IMR-90 (cell line): ENCODE results near the gene ZMIZ2. TPM values are rescaled to one million over a fixed set of nuclear protein-coding genes. Genes with fewer than 3 reads are reported as not detected.

ENCODE experiments used
- ATAC-seq: fragments of 200-7000 bp; cut with Tn5 transposase; 2 replicates; pipeline ENCODE4 v1.9.1; 2020; ENCODE audit warnings: low read depth, mild to moderate bottlenecking, moderate library complexity
- BruUV-seq: library from RNA; stranded (reverse); fragments of 400-500 nt; replicated peaks from 2 replicates; lab custom pipeline; 2021; lab: Mats Ljungman, UMichigan
- CTCF ChIA-PET: fragments of 300-600 bp; formaldehyde crosslinking; extraction: SDS; loops from one replicate; lab custom pipeline; 2021; ENCODE audit warnings: antibody characterized with exemption; lab: Yijun Ruan, JAX
- POLR2A ChIA-PET: fragments of 300-600 bp; sonication (Branson Sonifier 250); formaldehyde crosslinking; loops from one replicate; lab custom pipeline; 2022; ENCODE audit warnings: antibody characterized with exemption; ENCODE audit not compliant: unreplicated experiment; lab: Charles Lee
- DNase-seq: peaks from one replicate; pipeline ENCODE4 v3.0.0; 2013
- H2AFZ ChIP-seq: replicated peaks from 2 replicates; pipeline ENCODE3; 2013; ENCODE audit warnings: low read length, mild to moderate bottlenecking; ENCODE audit not compliant: poor library complexity
- H2AK5ac ChIP-seq: 2 replicates; pipeline ENCODE4 v1.6.1; 2013; ENCODE audit warnings: low read depth, low read length, inconsistent platforms
- H2AK9ac ChIP-seq: replicated peaks from 2 replicates; pipeline ENCODE3; 2013; ENCODE audit warnings: mild to moderate bottlenecking, low read depth, low read length, moderate library complexity; ENCODE audit not compliant: poor library complexity
- H2BK120ac ChIP-seq: 2 replicates; pipeline ENCODE4 v1.6.1; 2013; ENCODE audit warnings: low read depth, low read length, inconsistent platforms
- H2BK15ac ChIP-seq: 3 replicates; pipeline ENCODE4 v1.6.1; 2013; ENCODE audit warnings: low read depth, low read length, inconsistent platforms
- H2BK20ac ChIP-seq: 2 replicates; pipeline ENCODE4 v1.6.1; 2013; ENCODE audit warnings: low read depth, mild to moderate bottlenecking, inconsistent platforms, low read length, moderate library complexity
- H2BK5ac ChIP-seq: 2 replicates; pipeline ENCODE4 v1.6.1; 2013; ENCODE audit warnings: mild to moderate bottlenecking, low read depth, low read length, inconsistent platforms; ENCODE audit not compliant: poor library complexity, severe bottlenecking
- H3K14ac ChIP-seq: replicated peaks from 2 replicates; pipeline ENCODE4 v1.6.1; 2013; ENCODE audit warnings: low read depth, low read length, inconsistent platforms
- H3K18ac ChIP-seq: 2 replicates; pipeline ENCODE4 v1.6.1; 2013; ENCODE audit warnings: low read depth, low read length, control low read depth
- H3K23ac ChIP-seq: 2 replicates; pipeline ENCODE4 v1.6.1; 2013; ENCODE audit warnings: low read depth, low read length, inconsistent platforms
- H3K27ac ChIP-seq: 2 replicates; pipeline ENCODE4 v1.5.1; 2013; ENCODE audit warnings: mild to moderate bottlenecking, control low read depth, low read length; ENCODE audit not compliant: insufficient read depth
- H3K27me3 ChIP-seq: 2 replicates; pipeline ENCODE4 v1.6.1; 2013; ENCODE audit warnings: low read length; ENCODE audit not compliant: control insufficient read depth, insufficient read depth
- H3K36me3 ChIP-seq: 2 replicates; pipeline ENCODE4 v1.6.1; 2013; ENCODE audit warnings: low read length, mixed read lengths; ENCODE audit not compliant: control insufficient read depth, insufficient read depth
- H3K4ac ChIP-seq: 2 replicates; pipeline ENCODE4 v1.6.1; 2013; ENCODE audit warnings: low read depth, low read length, inconsistent platforms
- H3K4me1 ChIP-seq: 2 replicates; pipeline ENCODE4 v1.6.1; 2013; ENCODE audit warnings: low read length, mixed read lengths; ENCODE audit not compliant: control insufficient read depth, insufficient read depth
- H3K4me2 ChIP-seq: 2 replicates; pipeline ENCODE4 v1.6.1; 2013; ENCODE audit warnings: low read depth, mild to moderate bottlenecking, control low read depth, low read length, moderate library complexity
- H3K4me3 ChIP-seq: 2 replicates; pipeline ENCODE4 v1.5.1; 2013; ENCODE audit warnings: low read depth, mild to moderate bottlenecking, control low read depth, low read length, moderate library complexity; ENCODE audit not compliant: insufficient read depth
- H3K56ac ChIP-seq: 2 replicates; pipeline ENCODE4 v1.6.1; 2013; ENCODE audit warnings: low read length, inconsistent platforms; ENCODE audit not compliant: insufficient read depth; ENCODE audit errors: extremely low read depth
- H3K79me1 ChIP-seq, 2 experiments: 2 replicates each; pipeline ENCODE4 v1.6.1; 2013; ENCODE audit warnings: low read length in 2 of 2, inconsistent platforms in 1 of 2, low read depth in 1 of 2
- H3K9ac ChIP-seq: 2 replicates; pipeline ENCODE4 v1.6.1; 2013; ENCODE audit warnings: low read depth, low read length, control low read depth
- H3K9me1 ChIP-seq: 2 replicates; pipeline ENCODE4 v1.6.1; 2013; ENCODE audit warnings: low read length, inconsistent platforms; ENCODE audit not compliant: insufficient read depth
- H3K9me3 ChIP-seq: 2 replicates; pipeline ENCODE4 v1.6.1; 2013; ENCODE audit warnings: low read length; ENCODE audit not compliant: control insufficient read depth, insufficient read depth
- H4K20me1 ChIP-seq: 2 replicates; pipeline ENCODE4 v1.6.1; 2013; ENCODE audit warnings: low read length, inconsistent platforms; ENCODE audit not compliant: insufficient read depth
- H4K5ac ChIP-seq: 2 replicates; pipeline ENCODE4 v1.6.1; 2013; ENCODE audit warnings: mild to moderate bottlenecking, low read depth, low read length, control low read depth
- H4K8ac ChIP-seq, 2 experiments: 2 replicates each; pipeline ENCODE4 v1.6.1; 2013; ENCODE audit warnings: low read depth in 2 of 2, low read length in 2 of 2, control low read depth in 1 of 2, inconsistent platforms in 1 of 2
- H4K91ac ChIP-seq: 2 replicates; pipeline ENCODE4 v1.6.1; 2013; ENCODE audit warnings: low read depth, low read length, inconsistent platforms; ENCODE audit not compliant: insufficient read depth
- BHLHE40 ChIP-seq: fragments of 150-350 bp; IDR thresholded peaks from 2 replicates; pipeline ENCODE4 v1.6.1; 2016; ENCODE audit warnings: mild to moderate bottlenecking, low read depth, low read length
- CEBPB ChIP-seq: IDR thresholded peaks from 2 replicates; pipeline ENCODE4 v1.6.1; 2012; ENCODE audit warnings: low read depth, low read length, improper control_type of control experiment
- CTCF ChIP-seq: conservative IDR thresholded peaks from 2 replicates; pipeline ENCODE4 v1.5.1; 2012; ENCODE audit warnings: mild to moderate bottlenecking, low read depth, low read length, improper control_type of control experiment
- FOS ChIP-seq: fragments of 150-350 bp; IDR thresholded peaks from 2 replicates; pipeline ENCODE4 v1.6.1; 2016; ENCODE audit warnings: low read depth, low read length
- MAZ ChIP-seq: IDR thresholded peaks from 2 replicates; pipeline ENCODE4 v1.6.1; 2012; ENCODE audit warnings: low read depth, mild to moderate bottlenecking, low read length, improper control_type of control experiment, moderate library complexity, borderline replicate concordance
- MXI1 ChIP-seq: IDR thresholded peaks from 2 replicates; pipeline ENCODE4 v1.6.1; 2012; ENCODE audit warnings: low read depth, mild to moderate bottlenecking, low read length, moderate library complexity, borderline replicate concordance
- NFE2L2 ChIP-seq: fragments of 150-350 bp; IDR thresholded peaks from 2 replicates; pipeline ENCODE4 v1.6.1; 2016; ENCODE audit warnings: low read depth, mild to moderate bottlenecking, low read length
- POLR2A ChIP-seq: IDR thresholded peaks from 2 replicates; pipeline ENCODE4 v1.6.1; 2012; ENCODE audit warnings: mild to moderate bottlenecking, low read depth, low read length
- RAD21 ChIP-seq: IDR thresholded peaks from 2 replicates; pipeline ENCODE4 v1.6.1; 2012; ENCODE audit warnings: low read length, improper control_type of control experiment
- RCOR1 ChIP-seq: IDR thresholded peaks from 2 replicates; pipeline ENCODE4 v1.6.1; 2012; ENCODE audit warnings: mild to moderate bottlenecking, low read length, improper control_type of control experiment; ENCODE audit not compliant: insufficient replicate concordance
- RFX5 ChIP-seq: IDR thresholded peaks from 2 replicates; pipeline ENCODE4 v1.8.0; 2012; ENCODE audit warnings: low read depth, mild to moderate bottlenecking, low read length, moderate library complexity
- SMC3 ChIP-seq: fragments of 150-350 bp; IDR thresholded peaks from 2 replicates; pipeline ENCODE4 v1.6.1; 2016; ENCODE audit warnings: low read depth, mild to moderate bottlenecking, antibody characterized with exemption, low read length, moderate library complexity
- USF2 ChIP-seq: fragments of 150-350 bp; IDR thresholded peaks from 2 replicates; pipeline ENCODE4 v1.6.1; 2017; ENCODE audit warnings: mild to moderate bottlenecking, antibody characterized with exemption, low read length, low read depth
- WGBS, 2 experiments: methylation state at CpG; one replicate each; pipeline versions ENCODE4 v1.1.5 to v1.1.7; 2013; ENCODE audit warnings: missing lambda C conversion rate in 2 of 2; ENCODE audit not compliant: insufficient read length in 1 of 2; ENCODE audit errors: extremely low coverage in 2 of 2; 5-methylcytosine and 5-hydroxymethylcytosine counted together
- dilution Hi-C: fragments of 300-500 bp; cut with HindIII; formaldehyde crosslinking; loops from one replicate; pipeline ENCODE4 v1.14.3; 2018; ENCODE audit warnings: low sequenced_read_pairs; ENCODE audit not compliant: unreplicated experiment
- in situ Hi-C: fragments of 300-500 bp; cut with MboI; formaldehyde crosslinking; loops from 3 replicates; pipeline ENCODE4 v1.14.3; 2019; ENCODE audit warnings: low sequenced_read_pairs, inconsistent platforms, mixed read lengths
- intact Hi-C: fragments of 100-400 bp; cut with micrococcal nuclease; formaldehyde crosslinking; loops from 2 replicates; pipeline ENCODE4 v1.10.0; 2022
- polyA plus RNA-seq, 3 experiments: library from polyadenylated mRNA; depleted of rRNA; stranded (reverse); fragments of >200 nt; gene quantifications; 2 replicates each; pipeline ENCODE4 v1.2.3, GENCODE V29; 2012; ENCODE audit warnings: low replicate concordance in 1 of 3
- total RNA-seq: library from RNA; depleted of rRNA; stranded (reverse); fragments of >200 nt; gene quantifications from 2 replicates; pipeline ENCODE4 v1.2.3, GENCODE V29; 2012
- TF ChIP-seq, protein P1 (sequence below): fragments of 150-350 bp; IDR thresholded peaks from 2 replicates; pipeline ENCODE4 v1.6.1; 2016; ENCODE audit warnings: low read depth, mild to moderate bottlenecking, low read length, moderate library complexity, borderline replicate concordance

Gene ZMIZ2
- total and polyA plus RNA-seq, 2 of the 4 experiments (the other 2 are of a cell fraction), result 3.0 to 24.0 TPM

DNA sequence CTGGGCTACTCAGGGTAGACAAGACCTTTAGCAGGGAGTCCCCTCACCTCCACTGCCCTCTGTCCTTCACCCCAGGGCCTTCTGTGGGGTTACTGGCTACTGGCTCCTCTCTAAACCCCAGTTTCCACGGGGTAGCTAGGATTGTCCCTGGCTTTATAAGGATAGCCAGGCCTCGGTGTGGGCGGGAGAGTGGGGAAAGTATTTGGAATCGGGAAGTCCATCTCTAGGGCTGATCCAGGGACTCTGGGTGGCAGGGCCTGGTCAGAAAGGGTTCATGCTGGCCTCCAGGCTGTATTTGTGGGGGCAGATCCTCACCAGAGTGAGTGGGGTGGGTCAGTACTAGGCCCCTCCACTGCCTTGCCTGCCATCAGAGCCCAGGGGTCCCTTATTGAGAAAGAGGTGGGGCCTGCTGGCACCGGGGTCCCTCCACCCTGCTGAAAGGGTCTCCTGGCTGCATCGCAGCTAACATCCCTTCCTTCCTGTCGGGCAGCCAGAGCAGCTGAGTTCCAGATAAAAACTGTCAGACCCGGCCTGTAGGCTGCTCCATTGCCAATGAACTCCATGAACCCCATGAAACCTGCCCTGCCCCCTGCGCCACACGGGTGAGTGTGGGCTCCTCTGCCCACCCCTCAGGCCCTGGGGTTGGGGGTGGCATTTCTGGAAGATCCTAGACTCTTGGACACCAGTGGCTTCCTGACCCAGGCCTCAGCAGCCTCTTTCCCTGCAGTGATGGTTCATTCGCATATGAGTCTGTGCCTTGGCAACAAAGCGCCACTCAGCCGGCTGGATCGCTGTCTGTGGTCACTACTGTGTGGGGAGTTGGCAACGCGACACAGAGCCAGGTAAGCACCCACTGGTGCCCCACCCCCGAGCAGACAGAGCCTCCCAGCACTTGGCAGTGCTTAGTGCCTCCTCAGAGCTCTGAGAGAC, 7.3 kb downstream of the ZMIZ2 start:
- Histone ChIP-seq H2BK20ac (no peak overlapping the region), H4K5ac (no peak overlapping the region), H2BK15ac (no peak overlapping the region), H2AFZ (no peak overlapping the region), H3K4me1 (peaks cover 13% of the 10 kb centered on the region), H3K36me3 (peaks cover 38% of the 10 kb centered on the region), H4K91ac (no peak overlapping the region), H2BK5ac (no peak overlapping the region), H3K79me1 (peaks cover 23 to 70% of the 10 kb centered on the region in 2 experiments), H3K9me1 (peaks cover 7% of the 10 kb centered on the region), H3K4ac (0 out of 2 replicates have a peak overlapping the region, but pooled peaks have one; percentile 40), H3K14ac (no peak overlapping the region), H3K27ac (no peak overlapping the region), H3K4me2 (no peak overlapping the region), H3K23ac (no peak overlapping the region; the same call in 1 of the 2 replicates), H3K27me3 (no peaks in the 10 kb centered on the region), H4K20me1 (peaks cover 28% of the 10 kb centered on the region), H3K9me3 (no peaks in the 10 kb centered on the region), H2AK5ac (no peak overlapping the region), H2AK9ac (peak overlapping the region; percentile 45), H3K56ac (no peak overlapping the region), H4K8ac (0 out of 4 replicates have a peak overlapping the region, but pooled peaks of 1 of the 2 experiments have one; percentile 7), H3K9ac (no peak overlapping the region), H3K18ac (no peak overlapping the region), H3K4me3 (no peak overlapping the region), H2BK120ac (no peak overlapping the region)
- ChIA-PET CTCF (no interaction called here), POLR2A (no interaction called here)
- dilution Hi-C loops (no loop called here), intact Hi-C loops (no loop called here), in situ Hi-C loops (no loop called here)
- BruUV-seq, result no TSS peak
- ATAC-seq (no peak), DNase-seq (no peak)
- WGBS, 2 experiments, result 97% methylated on average over 6 of the region's 17 CpGs; no CpG with 5 or more reads in 1 of the 2 experiments
- no peak for TF ChIP-seq POLR2A
- TF ChIP-seq FOS, result no peak
- no peak for TF ChIP-seq USF2
- no peak for TF ChIP-seq BHLHE40
- TF ChIP-seq CTCF, result no peak
- no peak for TF ChIP-seq RFX5
- TF ChIP-seq SMC3, result no peak
- TF ChIP-seq RAD21, result no peak
- no peak for TF ChIP-seq NFE2L2
- TF ChIP-seq MAZ, result no peak
- TF ChIP-seq MXI1, result no peak
- TF ChIP-seq, protein P1, sequence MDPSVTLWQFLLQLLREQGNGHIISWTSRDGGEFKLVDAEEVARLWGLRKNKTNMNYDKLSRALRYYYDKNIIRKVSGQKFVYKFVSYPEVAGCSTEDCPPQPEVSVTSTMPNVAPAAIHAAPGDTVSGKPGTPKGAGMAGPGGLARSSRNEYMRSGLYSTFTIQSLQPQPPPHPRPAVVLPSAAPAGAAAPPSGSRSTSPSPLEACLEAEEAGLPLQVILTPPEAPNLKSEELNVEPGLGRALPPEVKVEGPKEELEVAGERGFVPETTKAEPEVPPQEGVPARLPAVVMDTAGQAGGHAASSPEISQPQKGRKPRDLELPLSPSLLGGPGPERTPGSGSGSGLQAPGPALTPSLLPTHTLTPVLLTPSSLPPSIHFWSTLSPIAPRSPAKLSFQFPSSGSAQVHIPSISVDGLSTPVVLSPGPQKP, result no peak
- no peak for TF ChIP-seq RCOR1
- TF ChIP-seq CEBPB, result no peak
